IMR-90 (cell line): ENCODE data around the gene MRPS7. TPM values are rescaled to one million over a fixed set of nuclear protein-coding genes. Genes with fewer than 3 reads are reported as not detected.

Source experiments
- MAZ ChIP-seq: IDR thresholded peaks from 2 replicates; pipeline ENCODE4 v1.6.1; 2012; ENCODE audit warnings: low read depth, mild to moderate bottlenecking, low read length, improper control_type of control experiment, moderate library complexity, borderline replicate concordance
- RAD21 ChIP-seq: IDR thresholded peaks from 2 replicates; pipeline ENCODE4 v1.6.1; 2012; ENCODE audit warnings: low read length, improper control_type of control experiment
- polyA plus RNA-seq, 3 experiments: library from polyadenylated mRNA; depleted of rRNA; stranded (reverse); fragments of >200 nt; gene quantifications; 2 replicates each; pipeline ENCODE4 v1.2.3, GENCODE V29; 2012; ENCODE audit warnings: low replicate concordance in 1 of 3
- total RNA-seq: library from RNA; depleted of rRNA; stranded (reverse); fragments of >200 nt; gene quantifications from 2 replicates; pipeline ENCODE4 v1.2.3, GENCODE V29; 2012
- TF ChIP-seq, protein P1 (sequence below): fragments of 150-350 bp; IDR thresholded peaks from 2 replicates; pipeline ENCODE4 v1.6.1; 2016; ENCODE audit warnings: low read depth, mild to moderate bottlenecking, low read length, moderate library complexity, borderline replicate concordance

The MRPS7 gene
- total and polyA plus RNA-seq, 2 of the 4 experiments (the other 2 are of a cell fraction): 55.9 to 60.5 TPM

DNA sequence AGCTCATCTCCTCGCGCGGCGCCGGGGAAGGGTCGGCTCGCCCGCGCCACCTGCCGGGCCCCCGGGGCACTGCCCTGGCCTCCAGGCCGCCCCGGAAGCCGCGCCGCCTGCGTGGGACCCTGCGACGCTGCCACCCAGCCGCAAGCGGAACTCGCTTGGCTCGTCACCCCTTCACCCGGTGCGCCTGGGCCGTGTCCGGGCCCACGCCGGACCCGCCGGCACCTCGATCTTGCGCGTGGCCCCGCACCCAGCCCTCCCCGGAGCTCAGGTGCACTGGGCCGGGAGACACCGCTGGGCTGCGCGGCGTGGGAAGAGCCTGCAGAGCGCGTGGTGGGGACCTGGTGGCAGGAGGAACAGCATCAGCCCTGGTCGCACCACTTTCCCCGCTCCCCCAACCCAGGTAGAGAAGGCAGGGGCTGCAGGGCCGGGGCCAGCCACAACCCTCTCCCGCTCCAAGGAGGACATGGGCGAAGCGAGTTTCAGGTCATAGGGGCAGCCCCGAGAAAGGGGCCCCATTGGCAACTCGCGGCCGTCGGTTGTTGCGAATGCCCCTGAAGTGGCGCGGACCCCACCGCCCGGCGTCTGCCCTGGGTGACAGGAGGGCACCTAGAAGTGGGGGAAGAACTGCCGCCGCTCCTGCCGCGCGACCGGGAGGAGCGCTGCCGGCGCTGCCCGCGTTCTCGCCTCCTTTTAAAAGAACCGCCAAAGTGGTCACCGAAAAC is 9.7 kb downstream of the MRPS7 start (continued):
- TF ChIP-seq, protein P1, sequence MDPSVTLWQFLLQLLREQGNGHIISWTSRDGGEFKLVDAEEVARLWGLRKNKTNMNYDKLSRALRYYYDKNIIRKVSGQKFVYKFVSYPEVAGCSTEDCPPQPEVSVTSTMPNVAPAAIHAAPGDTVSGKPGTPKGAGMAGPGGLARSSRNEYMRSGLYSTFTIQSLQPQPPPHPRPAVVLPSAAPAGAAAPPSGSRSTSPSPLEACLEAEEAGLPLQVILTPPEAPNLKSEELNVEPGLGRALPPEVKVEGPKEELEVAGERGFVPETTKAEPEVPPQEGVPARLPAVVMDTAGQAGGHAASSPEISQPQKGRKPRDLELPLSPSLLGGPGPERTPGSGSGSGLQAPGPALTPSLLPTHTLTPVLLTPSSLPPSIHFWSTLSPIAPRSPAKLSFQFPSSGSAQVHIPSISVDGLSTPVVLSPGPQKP: no peak
- TF ChIP-seq RAD21 (peak; percentile 28; the same call in 1 of the 2 replicates), MAZ (peak; percentile 60; the same call in 1 of the 2 replicates)
